ENCODE results near the gene RTEL1. TPM values are rescaled to one million over a fixed set of nuclear protein-coding genes. Genes with fewer than 3 reads are reported as not detected.

Gene RTEL1
- total and polyA plus RNA-seq, 9 of the 15 experiments (the other 6 are each of a cell fraction or from before 2014, with no cell fraction given), result 0.36 to 61.0 (median 17.9) TPM

GRCh38 chr20:63653041-63653973 is 4.8 kb upstream of the RTEL1 start, which contains the start of gene STMN3 (continued):
- TF ChIP-seq EZH2 (IDR thresholded peaks at IDR 0.05; ENCODE audit: borderline replicate concordance, low read depth, low read length), result no peak
- peak in 1 of 2 experiments; percentile 88; a peak in 1 of 4 replicates for TF ChIP-seq MLX (CRISPR knock-in tag; conservative IDR thresholded peaks at IDR 0.05)
- TF ChIP-seq MBD1 (CRISPR knock-in tag; IDR thresholded peaks at IDR 0.05), result no peak
- no peak for TF ChIP-seq ZNF274 (IDR thresholded peaks at IDR 0.05; ENCODE audit: borderline replicate concordance, low read depth, low read length)
- TF ChIP-seq HMGXB4 (CRISPR knock-in tag; IDR thresholded peaks at IDR 0.05), result peak; percentile 78
- no peak for TF ChIP-seq XRCC5 (IDR thresholded peaks at IDR 0.05; ENCODE audit: low read depth, low read length)
- TF ChIP-seq CAMTA2 (CRISPR knock-in tag; conservative IDR thresholded peaks at IDR 0.05), result no peak
- TF ChIP-seq E2F1 (CRISPR knock-in tag; IDR thresholded peaks at IDR 0.05), result peak; percentile 70; the same call in 1 of the 2 replicates
- peak; percentile 55; the same call in 1 of the 2 replicates for TF ChIP-seq PHF8 (IDR thresholded peaks at IDR 0.05; ENCODE audit: borderline replicate concordance, low read length)
- TF ChIP-seq PREB (CRISPR knock-in tag; IDR thresholded peaks at IDR 0.05), result 0 out of 2 replicates have a peak, but pooled peaks have one; percentile 59
- no peak for TF ChIP-seq RBM14 (IDR thresholded peaks at IDR 0.05; ENCODE audit: borderline replicate concordance, insufficient read depth, low read depth, low read length)
- no peak for TF ChIP-seq ARHGAP35 (IDR thresholded peaks at IDR 0.05; ENCODE audit: partially characterized antibody)
- TF ChIP-seq TCF7 (IDR thresholded peaks at IDR 0.05; ENCODE audit: borderline replicate concordance), result no peak
- TF ChIP-seq TOE1 (IDR thresholded peaks at IDR 0.05; ENCODE audit: borderline replicate concordance), result 0 out of 2 replicates have a peak, but pooled peaks have one; percentile 43
- TF ChIP-seq TOE1 (CRISPR knock-in tag; IDR thresholded peaks at IDR 0.05; ENCODE audit: borderline replicate concordance, low read depth), result peak; percentile 88; the same call in 1 of the 2 replicates
- TF ChIP-seq EP400 (IDR thresholded peaks at IDR 0.05), result no peak; the same call in 1 of the 2 replicates
- no peak for TF ChIP-seq SMARCB1 (IDR thresholded peaks at IDR 0.05; ENCODE audit: insufficient read length, low read depth)
- no peak for TF ChIP-seq ZBED1 (IDR thresholded peaks at IDR 0.05)
- TF ChIP-seq CHCHD3 (CRISPR knock-in tag; IDR thresholded peaks at IDR 0.05), result no peak
- TF ChIP-seq FOXJ3 (CRISPR knock-in tag; IDR thresholded peaks at IDR 0.05), result no peak
